Keratinocyte (primary cell): Measurements from ENCODE around the gene ROPN1B. TPM values are rescaled to one million over a fixed set of nuclear protein-coding genes. Genes with fewer than 3 reads are reported as not detected.

Experiments
- DNase-seq: peaks from one replicate; pipeline ENCODE4 v3.0.0-alpha.2; 2011; ENCODE audit warnings: low read depth, missing footprints, low spot score
- FAIRE-seq: peaks from 2 replicates; lab custom pipeline; 2011; peaks lifted over from hg19 to GRCh38; lab: Jason Lieb, UNC
- H2AFZ ChIP-seq: 2 replicates; pipeline ENCODE4 v1.6.0; 2012; ENCODE audit warnings: low read length, control low read depth, inconsistent platforms; ENCODE audit not compliant: control insufficient read depth
- H3K27ac ChIP-seq: 2 replicates; pipeline ENCODE4 v1.5.1; 2011; ENCODE audit warnings: low read length; ENCODE audit not compliant: control insufficient read depth, insufficient read depth
- H3K27me3 ChIP-seq: 3 replicates; pipeline ENCODE4 v1.6.0; 2011; ENCODE audit warnings: low read length; ENCODE audit not compliant: control insufficient read depth, insufficient read depth; ENCODE audit errors: extremely low read depth
- H3K36me3 ChIP-seq, 2 experiments: 2 replicates in 1 of 2; 3 replicates in 1 of 2; pipeline ENCODE4 v1.5.1; 2011; ENCODE audit warnings: low read length in 2 of 2, mild to moderate bottlenecking in 1 of 2; ENCODE audit not compliant: control insufficient read depth in 2 of 2, insufficient read depth in 2 of 2; ENCODE audit errors: extremely low read depth in 1 of 2
- H3K4me1 ChIP-seq: 3 replicates; pipeline ENCODE4 v1.5.1; 2011; ENCODE audit warnings: low read length; ENCODE audit not compliant: control insufficient read depth, insufficient read depth; ENCODE audit errors: extremely low read depth
- H3K4me2 ChIP-seq: 3 replicates; pipeline ENCODE4 v1.6.0; 2011; ENCODE audit warnings: low read depth, low read length; ENCODE audit not compliant: control insufficient read depth, insufficient read depth; ENCODE audit errors: extremely low read depth
- H3K4me3 ChIP-seq, 3 experiments: fragments of 200-600 bp in 1 of 3; sonication (generic) in 1 of 3; 2 replicates in 2 of 3; 3 replicates in 1 of 3; pipeline ENCODE4 v1.5.1; 2011 to 2016; ENCODE audit warnings: low read length in 3 of 3, mild to moderate bottlenecking in 3 of 3, control low read depth in 2 of 3, inconsistent platforms in 1 of 3, low read depth in 1 of 3, mixed read lengths in 1 of 3, mixed run types in 1 of 3, moderate library complexity in 1 of 3; ENCODE audit not compliant: control insufficient read depth in 2 of 3, insufficient read depth in 2 of 3; ENCODE audit errors: extremely low read depth in 1 of 3
- H3K79me2 ChIP-seq: 2 replicates; pipeline ENCODE4 v1.6.0; 2012; ENCODE audit warnings: low read length; ENCODE audit not compliant: control insufficient read depth, insufficient read depth
- H3K9ac ChIP-seq: 3 replicates; pipeline ENCODE4 v1.6.0; 2011; ENCODE audit warnings: low read length; ENCODE audit not compliant: control insufficient read depth, insufficient read depth; ENCODE audit errors: extremely low read depth
- H3K9me1 ChIP-seq: 3 replicates; pipeline ENCODE4 v1.6.0; 2011; ENCODE audit warnings: low read length; ENCODE audit not compliant: control insufficient read depth, insufficient read depth; ENCODE audit errors: extremely low read depth
- H3K9me3 ChIP-seq: 2 replicates; pipeline ENCODE4 v1.5.1; 2012; ENCODE audit warnings: low read depth, low read length; ENCODE audit not compliant: control insufficient read depth
- H4K20me1 ChIP-seq: 3 replicates; pipeline ENCODE4 v1.6.0; 2011; ENCODE audit warnings: low read length; ENCODE audit not compliant: control insufficient read depth, insufficient read depth; ENCODE audit errors: extremely low read depth
- CTCF ChIP-seq, 3 experiments: IDR thresholded peaks in 1 of 3; conservative IDR thresholded peaks in 1 of 3; optimal IDR thresholded peaks in 1 of 3; 2 replicates in 2 of 3; 3 replicates in 1 of 3; pipeline versions ENCODE3 to v1.5.1; 2011; ENCODE audit warnings: low read length in 3 of 3, mild to moderate bottlenecking in 3 of 3, moderate library complexity in 2 of 3, control low read depth in 1 of 3, inconsistent platforms in 1 of 3; ENCODE audit not compliant: insufficient read depth in 2 of 3; ENCODE audit errors: extremely low read depth in 1 of 3
- EZH2 ChIP-seq: IDR thresholded peaks from one replicate; pipeline ENCODE4 v1.6.1; 2012; ENCODE audit warnings: inconsistent platforms, mild to moderate bottlenecking, low read length, moderate library complexity
- dilution Hi-C: fragments of 300-500 bp; cut with MboI; formaldehyde crosslinking; loops from one replicate; pipeline ENCODE4 v1.7.0; 2020; ENCODE audit warnings: low sequenced_read_pairs; ENCODE audit not compliant: extremely low pct_ligation_motif_present
- polyA plus RNA-seq, 5 experiments: library from polyadenylated mRNA; depleted of rRNA in 3 of 5; stranded (reverse) in 3 of 5; stranded (forward) in 1 of 5; unstranded in 1 of 5; fragments of >200 nt; gene quantifications; 1 replicate in 1 of 5; 2 replicates in 3 of 5; 3 replicates in 1 of 5; pipeline versions ENCODE4 v1.2.1 to v1.2.3, GENCODE V29; 2011 to 2012; ENCODE audit warnings: missing spikeins in 2 of 5, low read depth in 1 of 5, low replicate concordance in 1 of 5

The ROPN1B gene
- polyA plus RNA-seq, 1 donor (not counting 4 experiments of a cell fraction or from before 2014, with no cell fraction given) = 0.14 TPM

- Histone ChIP-seq H3K27me3 (no peaks in the 10 kb centered on the region), H4K20me1 (no peaks in the 10 kb centered on the region), H3K9ac (no peak overlapping the region), H3K9me3 (peaks cover 4% of the 10 kb centered on the region), H3K4me2 (no peak overlapping the region), H3K4me1 (no peaks in the 10 kb centered on the region), H3K9me1 (no peaks in the 10 kb centered on the region), H3K79me2 (no peaks in the 10 kb centered on the region), H3K4me3 (no peak overlapping the region), H3K27ac (no peak overlapping the region), H2AFZ (no peak overlapping the region), H3K36me3 (peaks cover 2 to 8% of the 10 kb centered on the region in 2 experiments)
- dilution Hi-C loops = no loop called here
- DNase-seq (no peak), FAIRE-seq (no peak)
- no peak for TF ChIP-seq EZH2
- no peak for TF ChIP-seq CTCF (optimal IDR thresholded peaks at IDR 0.05 in 1 of 3, IDR thresholded peaks at IDR 0.05 in 1 of 3, conservative IDR thresholded peaks at IDR 0.05 in 1 of 3; ENCODE audit: extremely low read depth in 1 of 3, insufficient read depth in 2 of 3, low read length in 3 of 3)
Observed at GRCh38 chr3:126026277-126026751, 57.3 kb downstream of the ROPN1B start.

GRCh38 chr3:126026761-126027160, 57.8 kb downstream of the ROPN1B start:
- no peaks in the 10 kb centered on the region for H4K20me1 ChIP-seq
- no peak overlapping the region for H3K4me3 ChIP-seq
- H2AFZ ChIP-seq = no peak overlapping the region
- H3K27ac ChIP-seq = no peak overlapping the region
- DNase-seq (no peak), FAIRE-seq (no peak)
- H3K27me3 ChIP-seq = no peaks in the 10 kb centered on the region
- H3K36me3 ChIP-seq = peaks cover 2 to 8% of the 10 kb centered on the region in 2 experiments
- TF ChIP-seq EZH2 (no peak), CTCF (optimal IDR thresholded peaks at IDR 0.05 in 1 of 3, IDR thresholded peaks at IDR 0.05 in 1 of 3, conservative IDR thresholded peaks at IDR 0.05 in 1 of 3; ENCODE audit: extremely low read depth in 1 of 3, insufficient read depth in 2 of 3, low read length in 3 of 3) (no peak)
- no peak overlapping the region for H3K4me2 ChIP-seq
- dilution Hi-C loops = no loop called here
- no peaks in the 10 kb centered on the region for H3K79me2 ChIP-seq
- no peaks in the 10 kb centered on the region for H3K4me1 ChIP-seq
- no peaks in the 10 kb centered on the region for H3K9me1 ChIP-seq
- H3K9me3 ChIP-seq = peaks cover 4% of the 10 kb centered on the region
- H3K9ac ChIP-seq = no peak overlapping the region
